ENCODE measurements around the gene ELOVL1. TPM values are rescaled to one million over a fixed set of nuclear protein-coding genes. Genes with fewer than 3 reads are reported as not detected.

Gene ELOVL1
- total RNA-seq, 1 experiment from 2014 or later = 21.6 TPM

- no peak overlapping the region for H3K23ac ChIP-seq (ENCODE audit: insufficient read length, low read depth, low read length)
- no peak overlapping the region for H4K8ac ChIP-seq (replicated peaks; ENCODE audit: insufficient read length, low read depth, low read length)
- no peak for TF ChIP-seq CTCF (conservative IDR thresholded peaks at IDR 0.05)
- H4K20me1 ChIP-seq (ENCODE audit: control insufficient read depth, insufficient read depth, insufficient read length) = no peaks in the 10 kb centered on the region
- no peak overlapping the region for H2BK20ac ChIP-seq (ENCODE audit: low read depth, low read length, poor library complexity, severe bottlenecking)
- H2BK5ac ChIP-seq (ENCODE audit: insufficient read length, low read length) = no peak overlapping the region
- no peaks in the 10 kb centered on the region for H3K9me3 ChIP-seq (ENCODE audit: control insufficient read depth, low read depth, low read length)
- no peak overlapping the region for H3K14ac ChIP-seq (ENCODE audit: insufficient read depth, low read length)
- peaks cover 10% of the 10 kb centered on the region for H3K23me2 ChIP-seq (ENCODE audit: insufficient read length, low read depth, low read length, poor library complexity, severe bottlenecking)
- peaks cover 24% of the 10 kb centered on the region for H3K27me3 Mint-ChIP-seq (ENCODE audit: low read depth)
- H3K79me2 ChIP-seq (ENCODE audit: insufficient read depth, low read length) = no peaks in the 10 kb centered on the region
- H3K36me3 Mint-ChIP-seq (ENCODE audit: insufficient read depth in 1 of 3, low read depth in 3 of 3) = no peaks in the 10 kb centered on the region
- no peak overlapping the region for H3K27ac Mint-ChIP-seq
- no peak overlapping the region for H2BK12ac ChIP-seq (ENCODE audit: insufficient read length, low read depth, low read length)
- peaks cover 32 to 40% of the 10 kb centered on the region in 2 experiments for H3K4me1 Mint-ChIP-seq
- no peak overlapping the region for H3T11ph ChIP-seq (ENCODE audit: low read length)
- peaks cover under 1% of the 10 kb centered on the region for H3K4me1 ChIP-seq (ENCODE audit: insufficient read depth, low read length)
- WGBS (ENCODE audit: extremely low coverage, insufficient read length, low lambda C conversion rate) = no CpG with 5 or more reads among the region's 3 CpGs
- H2BK120ac ChIP-seq (ENCODE audit: low read depth, low read length, poor library complexity, severe bottlenecking) = no peak overlapping the region
- no peak overlapping the region for H2AK5ac ChIP-seq (ENCODE audit: insufficient read length, low read length)
- H3K79me1 ChIP-seq (ENCODE audit: insufficient read depth, low read depth, low read length, poor library complexity, severe bottlenecking) = no peaks in the 10 kb centered on the region
- peaks cover 4% of the 10 kb centered on the region for H3K27me3 ChIP-seq (ENCODE audit: insufficient read depth, low read length)
- no peak overlapping the region for H3K4ac ChIP-seq (ENCODE audit: low read depth, low read length)
- H2BK15ac ChIP-seq (ENCODE audit: low read depth, low read length) = no peak overlapping the region
- H4K91ac ChIP-seq (ENCODE audit: insufficient read length, low read depth, low read length) = no peak overlapping the region
- no peak overlapping the region for H3K4me2 ChIP-seq (ENCODE audit: insufficient read depth, insufficient read length, low read length)
- H4K5ac ChIP-seq (ENCODE audit: insufficient read length, low read depth, low read length) = no peak overlapping the region
- no peak overlapping the region for H3K27ac ChIP-seq (ENCODE audit: insufficient read length, low read depth, low read length)
- no peak overlapping the region for H3K56ac ChIP-seq (ENCODE audit: insufficient read length, low read depth, low read length)
- H3K9ac ChIP-seq (ENCODE audit: extremely low read depth, insufficient read length, low read length) = no peak overlapping the region
- no peaks in the 10 kb centered on the region for H3K9me3 Mint-ChIP-seq
- H3K18ac ChIP-seq (ENCODE audit: insufficient read length, low read depth, low read length) = no peak overlapping the region
- H3K4me3 Mint-ChIP-seq = no peak overlapping the region
- H2AFZ ChIP-seq (ENCODE audit: low read length) = no peak overlapping the region
- no peak for DNase-seq
Observed at GRCh38 chr1:43345120-43345519, 22.7 kb downstream of the ELOVL1 start.
